GM23338 (cell line): ENCODE data around the gene IDUA. TPM values are rescaled to one million over a fixed set of nuclear protein-coding genes. Genes with fewer than 3 reads are reported as not detected.

ENCODE experiments used
- ATAC-seq: fragments of 200-7000 bp; cut with Tn5 transposase; 3 replicates; pipeline ENCODE4 v1.9.1; 2020
- DNase-seq: peaks from one replicate; pipeline ENCODE4 v3.0.0-alpha.2; 2015; ENCODE audit warnings: low spot score
- H2AFZ ChIP-seq: fragments of 200-600 bp; sonication (generic); 2 replicates; pipeline ENCODE4 v1.8.0; 2016; ENCODE audit warnings: antibody characterized with exemption, mild to moderate bottlenecking, moderate library complexity
- H3F3A ChIP-seq: fragments of 200-600 bp; sonication (generic); replicated peaks from 2 replicates; pipeline ENCODE4 v1.8.0; 2017; ENCODE audit warnings: antibody characterized with exemption, mixed run types, low read depth
- H3K27ac ChIP-seq: fragments of 200-600 bp; sonication (generic); 2 replicates; pipeline ENCODE4 v1.6.1; 2016; ENCODE audit warnings: low read depth
- H3K27me3 ChIP-seq: fragments of 200-600 bp; sonication (generic); 2 replicates; pipeline ENCODE4 v1.8.0; 2016; ENCODE audit warnings: mild to moderate bottlenecking, mixed run types, moderate library complexity; ENCODE audit not compliant: insufficient read depth
- H3K36me3 ChIP-seq: fragments of 200-600 bp; sonication (generic); 2 replicates; pipeline ENCODE4 v1.8.0; 2016; ENCODE audit warnings: mild to moderate bottlenecking; ENCODE audit not compliant: insufficient read depth
- H3K4me1 ChIP-seq: fragments of 200-600 bp; sonication (generic); 2 replicates; pipeline ENCODE4 v1.8.0; 2016; ENCODE audit warnings: mild to moderate bottlenecking, moderate library complexity; ENCODE audit not compliant: insufficient read depth
- H3K4me2 ChIP-seq: fragments of 200-600 bp; sonication (generic); 2 replicates; pipeline ENCODE4 v1.7.1; 2017; ENCODE audit warnings: mixed run types
- H3K4me3 ChIP-seq: fragments of 200-600 bp; sonication (generic); 2 replicates; pipeline ENCODE4 v1.6.1; 2016; ENCODE audit warnings: mixed run types
- H3K79me2 ChIP-seq: fragments of 200-600 bp; sonication (generic); replicated peaks from 2 replicates; pipeline ENCODE4 v1.8.0; 2017; ENCODE audit warnings: mild to moderate bottlenecking; ENCODE audit not compliant: insufficient read depth
- H3K9me2 ChIP-seq: fragments of 200-600 bp; sonication (generic); 2 replicates; pipeline ENCODE4 v1.8.0; 2017; ENCODE audit not compliant: insufficient read depth
- H4K20me1 ChIP-seq: fragments of 200-600 bp; sonication (generic); replicated peaks from 2 replicates; pipeline ENCODE4 v1.8.0; 2017; ENCODE audit warnings: mild to moderate bottlenecking; ENCODE audit not compliant: insufficient read depth
- H3K27ac Mint-ChIP-seq: 2 replicates; pipeline ENCODE4 v1.8.0; 2020; ENCODE audit warnings: inconsistent platforms, mild to moderate bottlenecking, moderate library complexity, mixed read lengths
- H3K27me3 Mint-ChIP-seq: 3 replicates; pipeline ENCODE4 v1.8.0; 2022; ENCODE audit warnings: low read depth, mild to moderate bottlenecking, moderate library complexity, mixed read lengths, inconsistent platforms; ENCODE audit not compliant: insufficient read depth, poor library complexity
- H3K36me3 Mint-ChIP-seq: 3 replicates; pipeline ENCODE4 v1.8.0; 2021; ENCODE audit warnings: low read depth, mild to moderate bottlenecking, inconsistent platforms, moderate library complexity, mixed read lengths
- H3K4me1 Mint-ChIP-seq: 3 replicates; pipeline ENCODE4 v1.8.0; 2020; ENCODE audit warnings: mild to moderate bottlenecking, inconsistent platforms, mixed read lengths
- H3K4me3 Mint-ChIP-seq: 3 replicates; pipeline ENCODE4 v1.8.0; 2021; ENCODE audit warnings: moderate library complexity, mild to moderate bottlenecking, inconsistent platforms, mixed read lengths
- H3K9me3 Mint-ChIP-seq: 3 replicates; pipeline ENCODE4 v1.8.0; 2020; ENCODE audit warnings: moderate library complexity, mild to moderate bottlenecking, inconsistent platforms, mixed read lengths
- CREB1 ChIP-seq: fragments of 250-450 bp; sonication (Bioruptor Pico); IDR thresholded peaks from 2 replicates; pipeline ENCODE4 v1.5.0; 2020; ENCODE audit warnings: low read depth, mild to moderate bottlenecking, moderate library complexity
- CTCF ChIP-seq, 2 experiments: fragments of 200-600 bp in 1 of 2; sonication (generic) in 1 of 2; conservative IDR thresholded peaks; 2 replicates each; pipeline versions ENCODE4 v1.5.1 to v1.6.1; 2016 to 2017; ENCODE audit warnings: antibody characterized with exemption in 2 of 2, low read depth in 2 of 2, mild to moderate bottlenecking in 2 of 2, moderate library complexity in 1 of 2
- ETS1 ChIP-seq: IDR thresholded peaks from 2 replicates; pipeline ENCODE4 v1.6.1; 2016; ENCODE audit warnings: antibody characterized with exemption
- EZH2 ChIP-seq: fragments of 200-600 bp; sonication (generic); IDR thresholded peaks from one replicate; pipeline ENCODE4 v1.8.0; 2017; ENCODE audit warnings: antibody characterized with exemption, mild to moderate bottlenecking, low read depth; ENCODE audit not compliant: unreplicated experiment
- EZH2phosphoT487 ChIP-seq: fragments of 200-600 bp; sonication (generic); IDR thresholded peaks from one replicate; pipeline ENCODE4 v1.8.1; 2018; ENCODE audit warnings: antibody characterized with exemption; ENCODE audit not compliant: unreplicated experiment
- JUNB ChIP-seq: IDR thresholded peaks from one replicate; pipeline ENCODE4 v1.6.1; 2016; ENCODE audit warnings: antibody characterized with exemption; ENCODE audit not compliant: unreplicated experiment
- NANOG ChIP-seq: IDR thresholded peaks from 2 replicates; pipeline ENCODE4 v1.6.1; 2016; ENCODE audit warnings: antibody characterized with exemption, borderline replicate concordance
- POLR2AphosphoS5 ChIP-seq: IDR thresholded peaks from 2 replicates; pipeline ENCODE4 v1.6.1; 2016; ENCODE audit warnings: antibody characterized with exemption, low read depth
- REST ChIP-seq: IDR thresholded peaks from one replicate; pipeline ENCODE4 v1.6.1; 2018; ENCODE audit warnings: antibody characterized with exemption; ENCODE audit not compliant: unreplicated experiment
- STAT1 ChIP-seq: IDR thresholded peaks from one replicate; pipeline ENCODE4 v1.6.1; 2016; ENCODE audit warnings: antibody characterized with exemption; ENCODE audit not compliant: unreplicated experiment
- ZNF114 ChIP-seq: fragments of 250-450 bp; sonication (Bioruptor Pico); IDR thresholded peaks from 2 replicates; pipeline ENCODE4 v1.5.0; 2020; ENCODE audit warnings: mild to moderate bottlenecking, moderate library complexity
- ZNF331 ChIP-seq: fragments of 250-450 bp; sonication (Bioruptor Pico); IDR thresholded peaks from 2 replicates; pipeline ENCODE4 v1.5.0; 2020; ENCODE audit warnings: low read depth, mild to moderate bottlenecking, moderate library complexity
- ZNF462 ChIP-seq: fragments of 250-450 bp; sonication (Bioruptor Pico); IDR thresholded peaks from 2 replicates; pipeline ENCODE4 v1.5.0; 2020; ENCODE audit warnings: mild to moderate bottlenecking, moderate library complexity
- polyA plus RNA-seq: library from polyadenylated mRNA; unstranded; fragments of >200 nt; fragmentation: Nextera tagmentation; extraction: Ambion mirVana; gene quantifications from 2 replicates; pipeline ENCODE4 v1.2.1, GENCODE V29; 2016
- total RNA-seq: library from RNA; depleted of rRNA; stranded (reverse); fragments of >200 nt; shearing (Covaris generic); gene quantifications from 2 replicates; pipeline ENCODE4 v1.2.3, GENCODE V29; 2014

IDUA gene
- total and polyA plus RNA-seq, 2 experiments from 2014 or later, result 1.3 to 6.1 TPM

- Mint-ChIP-seq H3K4me3 (no peak overlapping the region), H3K9me3 (peaks cover 9% of the 10 kb centered on the region; the same call in 2 of the 3 replicates), H3K27ac (no peak overlapping the region), H3K4me1 (peaks cover 3% of the 10 kb centered on the region; the same call in 2 of the 3 replicates), H3K36me3 (no peaks in the 10 kb centered on the region), H3K27me3 (peaks cover 72% of the 10 kb centered on the region)
- Histone ChIP-seq H3K27ac (no peak overlapping the region), H3K4me2 (no peak overlapping the region), H3K9me2 (no peaks in the 10 kb centered on the region), H3K4me3 (no peak overlapping the region), H3K36me3 (no peaks in the 10 kb centered on the region), H2AFZ (no peak overlapping the region), H3F3A (no peaks in the 10 kb centered on the region), H4K20me1 (no peaks in the 10 kb centered on the region), H3K79me2 (no peaks in the 10 kb centered on the region), H3K4me1 (0 out of 2 replicates have a peak, but pooled peaks cover 5% of the 10 kb centered on the region), H3K27me3 (peaks cover 94% of the 10 kb centered on the region)
- no peak for TF ChIP-seq STAT1
- no peak for TF ChIP-seq JUNB
- no peak for TF ChIP-seq CREB1 (CRISPR knock-in tag)
- TF ChIP-seq EZH2phosphoT487, result no peak
- TF ChIP-seq ZNF462, result no peak
- TF ChIP-seq ETS1, result no peak
- TF ChIP-seq NANOG, result no peak
- TF ChIP-seq CTCF (conservative IDR thresholded peaks at IDR 0.05; ENCODE audit: low read depth in 2 of 2), result no peak
- no peak for TF ChIP-seq ZNF331 (CRISPR knock-in tag)
- TF ChIP-seq POLR2AphosphoS5, result no peak
- no peak for TF ChIP-seq ZNF114 (CRISPR knock-in tag)
- TF ChIP-seq EZH2, result no peak
- TF ChIP-seq REST, result no peak
- ATAC-seq (no peak), DNase-seq (no peak)
Observed at GRCh38 chr4:1004557-1005485, 18.0 kb downstream of the IDUA start.
